Epidermal melanocyte (primary cell): ENCODE data around the gene ZNF574.

Experiments
- DNase-seq: peaks from one replicate; pipeline ENCODE4 v3.0.0; 2011; ENCODE audit warnings: low spot score; ENCODE audit not compliant: insufficient read length

Gene ZNF574

GRCh38 chr19:42059196-42059595, 16.8 kb upstream of the ZNF574 start:
- DNase-seq: no peak

GRCh38 chr19:42060117-42060516, 15.8 kb upstream of the ZNF574 start:
- no peak for DNase-seq

GRCh38 chr19:42062381-42062780, 13.6 kb upstream of the ZNF574 start:
- DNase-seq: no peak

- DNase-seq: no peak
Observed at GRCh38 chr19:42064432-42064831, 11.5 kb upstream of the ZNF574 start.

GRCh38 chr19:42065051-42065450, 10.9 kb upstream of the ZNF574 start:
- no peak for DNase-seq

- DNase-seq: no peak
Observed at GRCh38 chr19:42065511-42065910, 10.5 kb upstream of the ZNF574 start.

GRCh38 chr19:42066075-42066754, 9.8 kb upstream of the ZNF574 start:
- DNase-seq: no peak

GRCh38 chr19:42067315-42067888, 8.6 kb upstream of the ZNF574 start:
- no peak for DNase-seq

- DNase-seq: no peak
Observed at GRCh38 chr19:42068361-42068755, 7.6 kb upstream of the ZNF574 start.

- DNase-seq: no peak
Observed at GRCh38 chr19:42068756-42069571, 7.0 kb upstream of the ZNF574 start.

GRCh38 chr19:42069619-42070351, 6.2 kb upstream of the ZNF574 start, which contains the start of gene GRIK5:
Gene GRIK5, minus strand, starts transcription at chr19:42070206. Its CDS starts 4,436 bp downstream, at chr19:42065770.
- DNase-seq: no peak

- DNase-seq: no peak
Observed at GRCh38 chr19:42071247-42071646, 4.7 kb upstream of the ZNF574 start.

GRCh38 chr19:42074513-42075363, 1.2 kb upstream of the ZNF574 start:
- DNase-seq: no peak

- peak; percentile 41 for DNase-seq
Observed at GRCh38 chr19:42075364-42075615, 676 bp upstream of the ZNF574 start.

GRCh38 chr19:42076380-42076944, 496 bp downstream of the ZNF574 start:
- no peak for DNase-seq

- DNase-seq: no peak
Observed at GRCh38 chr19:42078058-42078457, 2.1 kb downstream of the ZNF574 start.

- no peak for DNase-seq
Observed at GRCh38 chr19:42078538-42079275, 2.7 kb downstream of the ZNF574 start.

- no peak for DNase-seq
Observed at GRCh38 chr19:42079276-42079669, 3.3 kb downstream of the ZNF574 start.

GRCh38 chr19:42079886-42080763, 4.2 kb downstream of the ZNF574 start:
- DNase-seq: no peak
